H9 (cell line): ENCODE data around the gene CDC40. TPM values are rescaled to one million over a fixed set of nuclear protein-coding genes. Genes with fewer than 3 reads are reported as not detected.

Source experiments
- DNase-seq: peaks from one replicate; pipeline ENCODE4 v3.0.0-alpha.2; 2017
- H2AFZ ChIP-seq: one replicate; pipeline ENCODE4 v1.6.1; 2013; ENCODE audit warnings: mild to moderate bottlenecking, low read length, control low read depth, moderate library complexity
- H2AK5ac ChIP-seq: 2 replicates; pipeline ENCODE4 v1.6.1; 2013; ENCODE audit warnings: low read length, control low read depth, mixed read lengths; ENCODE audit not compliant: insufficient read length
- H2BK120ac ChIP-seq: one replicate; pipeline ENCODE4 v1.6.1; 2013; ENCODE audit warnings: low read depth, mild to moderate bottlenecking, low read length, control low read depth, inconsistent platforms; ENCODE audit not compliant: poor library complexity, severe bottlenecking
- H2BK12ac ChIP-seq: 2 replicates; pipeline ENCODE4 v1.6.1; 2013; ENCODE audit warnings: low read length, control low read depth, mixed read lengths, low read depth; ENCODE audit not compliant: insufficient read length
- H2BK15ac ChIP-seq: 2 replicates; pipeline ENCODE4 v1.6.1; 2013; ENCODE audit warnings: low read depth, low read length, control low read depth
- H2BK20ac ChIP-seq: one replicate; pipeline ENCODE4 v1.6.1; 2013; ENCODE audit warnings: low read depth, mild to moderate bottlenecking, low read length, control low read depth, inconsistent platforms; ENCODE audit not compliant: poor library complexity, severe bottlenecking
- H2BK5ac ChIP-seq: 2 replicates; pipeline ENCODE4 v1.6.1; 2013; ENCODE audit warnings: low read length, control low read depth, mixed read lengths; ENCODE audit not compliant: insufficient read length
- H3K14ac ChIP-seq: 2 replicates; pipeline ENCODE4 v1.6.1; 2013; ENCODE audit warnings: low read length, control low read depth; ENCODE audit not compliant: insufficient read depth
- H3K18ac ChIP-seq: 2 replicates; pipeline ENCODE4 v1.6.1; 2013; ENCODE audit warnings: low read depth, mild to moderate bottlenecking, mixed read lengths, low read length, control low read depth; ENCODE audit not compliant: insufficient read length
- H3K23ac ChIP-seq: 2 replicates; pipeline ENCODE4 v1.6.1; 2013; ENCODE audit warnings: low read length, control low read depth, mixed read lengths, low read depth; ENCODE audit not compliant: insufficient read length
- H3K23me2 ChIP-seq: 2 replicates; pipeline ENCODE4 v1.6.1; 2013; ENCODE audit warnings: low read depth, mild to moderate bottlenecking, mixed read lengths, low read length, control low read depth; ENCODE audit not compliant: insufficient read length, poor library complexity, severe bottlenecking
- H3K27ac ChIP-seq: 2 replicates; pipeline ENCODE4 v1.5.1; 2013; ENCODE audit warnings: low read length, control low read depth, mixed read lengths, low read depth; ENCODE audit not compliant: insufficient read length
- H3K27me3 ChIP-seq: 2 replicates; pipeline ENCODE4 v1.6.1; 2013; ENCODE audit warnings: low read length, control low read depth, inconsistent platforms; ENCODE audit not compliant: insufficient read depth
- H3K4ac ChIP-seq: 2 replicates; pipeline ENCODE4 v1.6.1; 2013; ENCODE audit warnings: low read depth, mild to moderate bottlenecking, control low read depth, inconsistent platforms, low read length, moderate library complexity
- H3K4me1 ChIP-seq: 2 replicates; pipeline ENCODE4 v1.6.1; 2013; ENCODE audit warnings: low read length, control low read depth, inconsistent platforms; ENCODE audit not compliant: insufficient read depth
- H3K4me2 ChIP-seq: 2 replicates; pipeline ENCODE4 v1.6.1; 2013; ENCODE audit warnings: low read length, control low read depth, mixed read lengths; ENCODE audit not compliant: insufficient read length, insufficient read depth
- H3K56ac ChIP-seq: 2 replicates; pipeline ENCODE4 v1.6.1; 2013; ENCODE audit warnings: low read depth, mild to moderate bottlenecking, mixed read lengths, low read length, control low read depth; ENCODE audit not compliant: insufficient read length
- H3K79me1 ChIP-seq: 2 replicates; pipeline ENCODE4 v1.6.1; 2013; ENCODE audit warnings: low read depth, mild to moderate bottlenecking, moderate library complexity, low read length, control low read depth, inconsistent platforms; ENCODE audit not compliant: insufficient read depth, poor library complexity, severe bottlenecking
- H3K79me2 ChIP-seq: 2 replicates; pipeline ENCODE4 v1.6.1; 2013; ENCODE audit warnings: low read length, control low read depth, inconsistent platforms; ENCODE audit not compliant: insufficient read depth
- H3K9ac ChIP-seq: 2 replicates; pipeline ENCODE4 v1.6.1; 2013; ENCODE audit warnings: low read length, control low read depth, mixed read lengths; ENCODE audit not compliant: insufficient read length; ENCODE audit errors: extremely low read depth
- H3K9me3 ChIP-seq: one replicate; pipeline ENCODE4 v1.6.1; 2013; ENCODE audit warnings: low read depth, low read length, inconsistent platforms; ENCODE audit not compliant: control insufficient read depth
- H3T11ph ChIP-seq: one replicate; pipeline ENCODE4 v1.6.1; 2013; ENCODE audit warnings: mild to moderate bottlenecking, low read length, control low read depth, inconsistent platforms
- H4K20me1 ChIP-seq: one replicate; pipeline ENCODE4 v1.6.1; 2013; ENCODE audit not compliant: control insufficient read depth, insufficient read length, insufficient read depth
- H4K5ac ChIP-seq: 2 replicates; pipeline ENCODE4 v1.6.1; 2013; ENCODE audit warnings: low read depth, mild to moderate bottlenecking, mixed read lengths, low read length, control low read depth; ENCODE audit not compliant: insufficient read length
- H4K8ac ChIP-seq: replicated peaks from 2 replicates; pipeline ENCODE4 v1.6.1; 2013; ENCODE audit warnings: low read length, control low read depth, mixed read lengths, low read depth; ENCODE audit not compliant: insufficient read length
- H4K91ac ChIP-seq: 2 replicates; pipeline ENCODE4 v1.6.1; 2013; ENCODE audit warnings: low read depth, mild to moderate bottlenecking, moderate library complexity, mixed read lengths, low read length, control low read depth; ENCODE audit not compliant: insufficient read length
- H3K27ac Mint-ChIP-seq, 3 experiments: 2 replicates in 2 of 3; 3 replicates in 1 of 3; pipeline ENCODE4 v1.8.0; 2020 to 2021; ENCODE audit warnings: mixed read lengths in 3 of 3, mild to moderate bottlenecking in 1 of 3, moderate library complexity in 1 of 3
- H3K27me3 Mint-ChIP-seq: 2 replicates; pipeline ENCODE4 v1.8.0; 2021; ENCODE audit warnings: low read depth, mild to moderate bottlenecking, moderate library complexity, mixed read lengths
- H3K36me3 Mint-ChIP-seq, 3 experiments: 2 replicates in 2 of 3; 3 replicates in 1 of 3; pipeline ENCODE4 v1.8.0; 2020 to 2021; ENCODE audit warnings: low read depth in 3 of 3, mixed read lengths in 3 of 3; ENCODE audit not compliant: insufficient read depth in 1 of 3
- H3K4me1 Mint-ChIP-seq, 2 experiments: 2 replicates each; pipeline ENCODE4 v1.8.0; 2020; ENCODE audit warnings: mixed read lengths in 2 of 2
- H3K4me3 Mint-ChIP-seq, 2 experiments: 2 replicates in 1 of 2; 3 replicates in 1 of 2; pipeline ENCODE4 v1.8.0; 2020 to 2021; ENCODE audit warnings: mild to moderate bottlenecking in 2 of 2, mixed read lengths in 2 of 2, moderate library complexity in 1 of 2
- H3K9me3 Mint-ChIP-seq, 2 experiments: 2 replicates in 1 of 2; 3 replicates in 1 of 2; pipeline ENCODE4 v1.8.0; 2020; ENCODE audit warnings: mild to moderate bottlenecking in 2 of 2, mixed read lengths in 2 of 2, moderate library complexity in 1 of 2
- WGBS: extraction: QIAGEN DNeasy Blood & Tissue Kit; methylation state at CpG from one replicate; pipeline ENCODE4 v1.1.7; 2013; ENCODE audit warnings: missing lambda C conversion rate, low lambda C conversion rate, mixed read lengths; ENCODE audit not compliant: insufficient read length; ENCODE audit errors: extremely low coverage; 5-methylcytosine and 5-hydroxymethylcytosine counted together
- total RNA-seq: library from RNA; stranded (reverse); gene quantifications from 2 replicates; pipeline ENCODE4 v1.2.1, GENCODE V29; 2021
- TF ChIP-seq, protein P1 (sequence below): fragments of 200-600 bp; sonication (generic); conservative IDR thresholded peaks from 3 replicates; pipeline ENCODE4 v1.8.0; 2021; ENCODE audit warnings: antibody characterized with exemption, mild to moderate bottlenecking

The CDC40 gene
- total RNA-seq, 1 experiment from 2014 or later = 23.5 TPM

DNA sequence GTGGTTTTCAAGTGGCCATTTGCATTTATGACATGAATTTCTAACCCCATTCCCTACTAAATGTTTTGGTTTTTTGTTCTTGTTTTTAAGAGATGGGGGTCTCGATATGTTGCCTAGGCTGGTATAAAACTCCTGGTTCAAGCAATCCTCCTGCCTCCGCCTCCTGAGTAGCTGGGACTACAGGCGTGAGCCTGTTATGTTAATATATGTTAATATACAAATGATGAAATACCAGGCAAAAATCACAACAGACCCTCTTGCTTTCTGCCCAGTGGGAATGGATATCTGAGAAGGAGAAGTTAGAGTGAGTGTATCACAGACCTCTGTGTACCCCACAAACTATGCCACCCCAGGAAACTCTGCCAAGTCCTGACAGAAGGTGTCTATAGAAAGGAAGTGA, 66.2 kb downstream of the CDC40 start:
- H2AFZ ChIP-seq = no peak overlapping the region
- WGBS = no CpG with 5 or more reads among the region's 3 CpGs
- Mint-ChIP-seq H3K4me3 (no peak overlapping the region), H3K9me3 (no peaks in the 10 kb centered on the region), H3K27ac (peak overlapping the region in 2 of 3 experiments; percentile 46 to 81; a peak in 5 of 7 replicates), H3K4me1 (peaks cover 8 to 12% of the 10 kb centered on the region in 2 experiments), H3K27me3 (no peaks in the 10 kb centered on the region), H3K36me3 (no peaks in the 10 kb centered on the region)
- H4K91ac ChIP-seq = no peak overlapping the region
- no peak overlapping the region for H2BK12ac ChIP-seq
- no peak overlapping the region for H3K14ac ChIP-seq
- no peak overlapping the region for H2BK15ac ChIP-seq
- no peak overlapping the region for H2BK20ac ChIP-seq
- H3K23ac ChIP-seq = no peak overlapping the region
- H3K79me1 ChIP-seq = no peaks in the 10 kb centered on the region
- no peak overlapping the region for H2BK120ac ChIP-seq
- no peaks in the 10 kb centered on the region for H3K79me2 ChIP-seq
- no peak overlapping the region for H3K4me2 ChIP-seq
- no peak overlapping the region for H4K5ac ChIP-seq
- H3K4me1 ChIP-seq = no peaks in the 10 kb centered on the region
- no peak overlapping the region for H2AK5ac ChIP-seq
- H3K9me3 ChIP-seq = no peaks in the 10 kb centered on the region
- no peak overlapping the region for H3K4ac ChIP-seq
- TF ChIP-seq, protein P1, sequence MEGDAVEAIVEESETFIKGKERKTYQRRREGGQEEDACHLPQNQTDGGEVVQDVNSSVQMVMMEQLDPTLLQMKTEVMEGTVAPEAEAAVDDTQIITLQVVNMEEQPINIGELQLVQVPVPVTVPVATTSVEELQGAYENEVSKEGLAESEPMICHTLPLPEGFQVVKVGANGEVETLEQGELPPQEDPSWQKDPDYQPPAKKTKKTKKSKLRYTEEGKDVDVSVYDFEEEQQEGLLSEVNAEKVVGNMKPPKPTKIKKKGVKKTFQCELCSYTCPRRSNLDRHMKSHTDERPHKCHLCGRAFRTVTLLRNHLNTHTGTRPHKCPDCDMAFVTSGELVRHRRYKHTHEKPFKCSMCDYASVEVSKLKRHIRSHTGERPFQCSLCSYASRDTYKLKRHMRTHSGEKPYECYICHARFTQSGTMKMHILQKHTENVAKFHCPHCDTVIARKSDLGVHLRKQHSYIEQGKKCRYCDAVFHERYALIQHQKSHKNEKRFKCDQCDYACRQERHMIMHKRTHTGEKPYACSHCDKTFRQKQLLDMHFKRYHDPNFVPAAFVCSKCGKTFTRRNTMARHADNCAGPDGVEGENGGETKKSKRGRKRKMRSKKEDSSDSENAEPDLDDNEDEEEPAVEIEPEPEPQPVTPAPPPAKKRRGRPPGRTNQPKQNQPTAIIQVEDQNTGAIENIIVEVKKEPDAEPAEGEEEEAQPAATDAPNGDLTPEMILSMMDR = no peak
- no peak overlapping the region for H3K27ac ChIP-seq
- no peak overlapping the region for H3K56ac ChIP-seq
- no peaks in the 10 kb centered on the region for H3K23me2 ChIP-seq
- no peaks in the 10 kb centered on the region for H4K20me1 ChIP-seq
- H4K8ac ChIP-seq = no peak overlapping the region
- no peak overlapping the region for H2BK5ac ChIP-seq
- H3T11ph ChIP-seq = no peak overlapping the region
- H3K27me3 ChIP-seq = no peaks in the 10 kb centered on the region
- DNase-seq = no peak
- no peak overlapping the region for H3K18ac ChIP-seq
- H3K9ac ChIP-seq = no peak overlapping the region
